ENCODE measurements around the gene PFKL.
"Not testable (repeated sequence)": the region's sequence is repeated elsewhere in the genome, so short reads cannot be mapped to it uniquely, and the experiment has no call there.

Gene PFKL

GRCh38 chr21:44294391-44295162, 5.3 kb upstream of the PFKL start:
- DNase-seq (ENCODE audit: low read depth in 4 of 4, low spot score in 1 of 4), result no peak

GRCh38 chr21:44295163-44295573, 4.7 kb upstream of the PFKL start:
- no peak for DNase-seq (ENCODE audit: low read depth in 4 of 4, low spot score in 1 of 4)

GRCh38 chr21:44295646-44296045, 4.2 kb upstream of the PFKL start:
- no peak for DNase-seq (ENCODE audit: low read depth in 4 of 4, low spot score in 1 of 4)

GRCh38 chr21:44296103-44296519, 3.7 kb upstream of the PFKL start:
- DNase-seq (ENCODE audit: low read depth in 4 of 4, low spot score in 1 of 4), result no peak

- no peak for DNase-seq (ENCODE audit: low read depth in 4 of 4, low spot score in 1 of 4)
Observed at GRCh38 chr21:44296916-44297315, 2.9 kb upstream of the PFKL start.

GRCh38 chr21:44297525-44298290, 2.1 kb upstream of the PFKL start:
- DNase-seq (ENCODE audit: low read depth in 4 of 4, low spot score in 1 of 4), result peak; percentile 26 to 71 (median 58)

GRCh38 chr21:44298301-44298700, 1.6 kb upstream of the PFKL start:
- no peak for DNase-seq (ENCODE audit: low read depth in 4 of 4, low spot score in 1 of 4)

GRCh38 chr21:44299085-44299457, 782 bp upstream of the PFKL start:
- no peak for DNase-seq (ENCODE audit: low read depth in 4 of 4, low spot score in 1 of 4)

GRCh38 chr21:44300262-44300959, 558 bp downstream of the PFKL start:
- peak; percentile 23 to 68 (median 34) for DNase-seq (ENCODE audit: low read depth in 4 of 4, low spot score in 1 of 4)

- no peak for DNase-seq (ENCODE audit: low read depth in 4 of 4, low spot score in 1 of 4)
Observed at GRCh38 chr21:44301141-44301540, 1.3 kb downstream of the PFKL start.

- no peak for DNase-seq (ENCODE audit: low read depth in 4 of 4, low spot score in 1 of 4)
Observed at GRCh38 chr21:44301961-44302406, 2.1 kb downstream of the PFKL start.

GRCh38 chr21:44302573-44303401, 2.9 kb downstream of the PFKL start:
- not testable (repeated sequence) for DNase-seq (ENCODE audit: low read depth in 4 of 4, low spot score in 1 of 4)

GRCh38 chr21:44303490-44303981, 3.7 kb downstream of the PFKL start:
- DNase-seq (ENCODE audit: low read depth in 4 of 4, low spot score in 1 of 4), result no peak

GRCh38 chr21:44304011-44304616, 4.3 kb downstream of the PFKL start:
- DNase-seq (ENCODE audit: low read depth in 4 of 4, low spot score in 1 of 4), result no peak

GRCh38 chr21:44304877-44305293, 5.0 kb downstream of the PFKL start:
- DNase-seq (ENCODE audit: low read depth in 4 of 4, low spot score in 1 of 4), result peak in 2 of 4 experiments; percentile 21 to 25

- DNase-seq (ENCODE audit: low read depth in 4 of 4, low spot score in 1 of 4), result no peak
Observed at GRCh38 chr21:44305691-44306090, 5.8 kb downstream of the PFKL start.

GRCh38 chr21:44306936-44307704, 7.3 kb downstream of the PFKL start:
- DNase-seq (ENCODE audit: low read depth in 4 of 4, low spot score in 1 of 4), result no peak

GRCh38 chr21:44310628-44311507, 11.0 kb downstream of the PFKL start:
- DNase-seq (ENCODE audit: low read depth in 4 of 4, low spot score in 1 of 4), result no peak

Data from stimulated activated CD4-positive, alpha-beta T cell treated with anti-CD3 and anti-CD28 coated beads, Interleukin-1b, Interleukin-23, amount 100 ng/mL, for 24 hours (primary cell).